Prostate gland (tissue), 2 donors: ENCODE data around the gene RPL9. TPM values are rescaled to one million over a fixed set of nuclear protein-coding genes. Genes with fewer than 3 reads are reported as not detected.
A peak's percentile ranks its signal among the peaks of the same experiment; 100 is the strongest.
"Not testable (repeated sequence)": the region's sequence is repeated elsewhere in the genome, so short reads cannot be mapped to it uniquely, and the experiment has no call there.

Experiments used
- DNase-seq: peaks from one replicate; pipeline ENCODE4 v3.0.0-alpha.2; 2019; ENCODE audit warnings: low spot score
- H3K27ac ChIP-seq, 2 donors: fragments of 200-600 bp; sonication (generic); 2 replicates each; pipeline ENCODE4 v1.5.1; 2017 to 2019
- H3K27me3 ChIP-seq: fragments of 200-600 bp; sonication (generic); replicated peaks from 2 replicates; pipeline ENCODE4 v1.5.1; 2019; ENCODE audit not compliant: insufficient read depth
- H3K36me3 ChIP-seq, 2 donors: fragments of 200-600 bp; sonication (generic); 1 replicate in 1 of 2; 2 replicates in 1 of 2; pipeline versions ENCODE4 v1.5.1 to v1.8.1; 2017 to 2019
- H3K4me1 ChIP-seq: fragments of 200-600 bp; sonication (generic); replicated peaks from 2 replicates; pipeline ENCODE4 v1.5.1; 2019
- H3K4me3 ChIP-seq, 2 donors: fragments of 200-600 bp; sonication (generic); 2 replicates each; pipeline ENCODE4 v1.5.1; 2017 to 2019
- H3K9me3 ChIP-seq: fragments of 200-600 bp; sonication (generic); 2 replicates; pipeline ENCODE4 v1.5.1; 2017
- POLR2A ChIP-seq: fragments of 450-650 bp; IDR thresholded peaks from one replicate; pipeline ENCODE4 v1.6.1; 2016; ENCODE audit warnings: antibody characterized with exemption, mild to moderate bottlenecking
- POLR2AphosphoS5 ChIP-seq: sonication (generic); formaldehyde crosslinking; IDR thresholded peaks from one replicate; pipeline ENCODE4 v1.6.1; 2017; ENCODE audit warnings: antibody characterized with exemption
- WGBS: methylation state at CpG from one replicate; pipeline ENCODE4 v1.1.5; 2018; 5-methylcytosine and 5-hydroxymethylcytosine counted together
- intact Hi-C: fragments of 100-400 bp; cut with DNase I; formaldehyde crosslinking; loops from one replicate; pipeline ENCODE4 v1.14.2; 2022
- total RNA-seq, 2 donors: library from RNA; depleted of rRNA; stranded (reverse); fragments of >200 nt; gene quantifications; one replicate each; pipeline ENCODE4 v1.1.0, GENCODE V29; 2016
- TF ChIP-seq, protein P1 (sequence below), 4 experiments: fragments of 200-600 bp in 2 of 4; fragments of 450-650 bp in 2 of 4; sonication (generic) in 2 of 4; IDR thresholded peaks; 1 replicate in 3 of 4; 2 replicates in 1 of 4; pipeline ENCODE4 v1.5.1; 2016 to 2019; ENCODE audit warnings: antibody characterized with exemption in 4 of 4, mild to moderate bottlenecking in 2 of 4, moderate library complexity in 2 of 4

Gene RPL9
- total RNA-seq, 2 donors from 2014 or later, result 1,563 to 5,624 TPM

DNA sequence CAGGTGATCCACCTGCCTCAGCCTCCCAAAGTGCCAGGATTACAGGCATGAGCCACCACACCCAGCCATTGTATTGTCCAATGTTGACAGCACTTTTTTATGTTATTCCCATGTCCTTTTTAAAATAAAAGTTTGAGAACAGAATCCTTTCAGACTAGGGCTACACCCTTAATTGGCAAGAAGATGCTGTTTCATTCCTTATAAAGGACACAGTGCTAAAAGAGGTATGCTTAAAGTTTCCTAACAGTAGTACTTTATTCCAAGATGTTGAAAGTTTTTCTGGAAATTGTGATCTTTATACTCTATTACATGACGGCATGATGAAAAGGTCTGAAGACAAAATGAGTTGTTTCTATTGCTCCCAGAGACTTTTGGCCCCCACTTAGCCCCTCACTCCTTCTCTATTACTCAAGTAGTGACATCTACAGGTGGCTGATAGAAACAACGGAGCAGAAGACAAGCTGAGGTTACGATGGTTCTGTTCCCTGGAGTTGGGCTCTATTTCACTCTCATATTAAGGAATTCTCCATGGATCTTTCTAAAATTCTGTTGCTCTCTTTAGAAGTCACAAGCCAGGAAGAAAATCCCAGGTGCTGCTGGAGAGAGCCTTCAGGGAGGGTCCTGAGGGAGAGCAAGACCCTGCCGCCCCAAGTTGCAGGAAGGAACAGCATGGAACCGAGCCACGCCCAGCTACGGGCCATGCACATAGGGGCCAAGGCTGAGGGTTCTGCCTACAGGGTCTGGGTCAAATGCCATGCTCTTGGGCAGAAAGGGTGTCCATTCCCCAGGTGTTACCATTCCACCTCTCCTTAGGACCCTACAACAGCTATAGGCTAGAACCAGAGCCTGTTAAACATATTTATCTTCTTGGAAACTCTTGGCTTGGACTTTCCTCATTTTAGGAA is 22.8 kb downstream of the RPL9 start:
- WGBS, result 62% methylated on average over 7 of the region's 7 CpGs
- no peak for TF ChIP-seq POLR2A
- TF ChIP-seq POLR2AphosphoS5, result no peak
- TF ChIP-seq, protein P1, sequence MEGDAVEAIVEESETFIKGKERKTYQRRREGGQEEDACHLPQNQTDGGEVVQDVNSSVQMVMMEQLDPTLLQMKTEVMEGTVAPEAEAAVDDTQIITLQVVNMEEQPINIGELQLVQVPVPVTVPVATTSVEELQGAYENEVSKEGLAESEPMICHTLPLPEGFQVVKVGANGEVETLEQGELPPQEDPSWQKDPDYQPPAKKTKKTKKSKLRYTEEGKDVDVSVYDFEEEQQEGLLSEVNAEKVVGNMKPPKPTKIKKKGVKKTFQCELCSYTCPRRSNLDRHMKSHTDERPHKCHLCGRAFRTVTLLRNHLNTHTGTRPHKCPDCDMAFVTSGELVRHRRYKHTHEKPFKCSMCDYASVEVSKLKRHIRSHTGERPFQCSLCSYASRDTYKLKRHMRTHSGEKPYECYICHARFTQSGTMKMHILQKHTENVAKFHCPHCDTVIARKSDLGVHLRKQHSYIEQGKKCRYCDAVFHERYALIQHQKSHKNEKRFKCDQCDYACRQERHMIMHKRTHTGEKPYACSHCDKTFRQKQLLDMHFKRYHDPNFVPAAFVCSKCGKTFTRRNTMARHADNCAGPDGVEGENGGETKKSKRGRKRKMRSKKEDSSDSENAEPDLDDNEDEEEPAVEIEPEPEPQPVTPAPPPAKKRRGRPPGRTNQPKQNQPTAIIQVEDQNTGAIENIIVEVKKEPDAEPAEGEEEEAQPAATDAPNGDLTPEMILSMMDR (IDR thresholded peaks at IDR 0.05), result no peak

DNA sequence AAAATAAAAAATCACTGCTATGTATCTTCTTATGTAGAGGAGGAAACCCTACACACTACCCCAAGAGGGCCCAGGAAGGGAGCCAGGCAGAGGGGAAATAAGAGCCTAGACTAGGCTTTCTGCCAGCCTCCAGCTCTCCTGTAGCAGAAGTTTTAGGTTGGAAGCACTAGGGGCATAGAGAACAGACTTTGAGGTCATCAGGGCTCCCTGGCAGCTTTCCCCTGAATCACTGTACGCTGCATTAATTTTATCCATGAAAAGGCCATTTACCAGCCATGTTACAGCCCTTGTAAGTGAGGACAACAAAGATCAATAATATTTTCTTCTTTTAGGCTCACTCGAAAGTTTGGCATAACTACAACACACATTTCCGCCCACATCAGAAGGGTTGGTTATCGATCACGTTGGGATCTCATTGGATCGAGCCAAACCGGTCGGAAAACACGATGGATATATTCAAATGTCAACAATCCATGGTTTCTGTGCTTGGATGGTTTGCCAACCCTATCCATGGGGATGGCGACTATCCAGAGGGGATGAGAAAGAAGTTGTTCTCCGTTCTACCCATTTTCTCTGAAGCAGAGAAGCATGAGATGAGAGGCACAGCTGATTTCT is 24.7 kb downstream of the RPL9 start:
- intact Hi-C loops, result no loop called here
- no peaks in the 10 kb centered on the region for H3K27me3 ChIP-seq
- no peak overlapping the region for H3K27ac ChIP-seq
- no peaks in the 10 kb centered on the region for H3K4me1 ChIP-seq
- no peak overlapping the region for H3K4me3 ChIP-seq
- no peaks in the 10 kb centered on the region for H3K9me3 ChIP-seq
- TF ChIP-seq, protein P1 (IDR thresholded peaks at IDR 0.05), result no peak
- TF ChIP-seq POLR2AphosphoS5 (no peak), POLR2A (no peak)
- no peaks in the 10 kb centered on the region for H3K36me3 ChIP-seq
- 92% methylated on average over 11 of the region's 11 CpGs for WGBS
- no peak for DNase-seq

More for the DNA sequence above, 22.8 kb downstream of the RPL9 start:
- H3K27ac ChIP-seq, result no peak overlapping the region
- no peak for DNase-seq
- no peak overlapping the region for H3K4me3 ChIP-seq
- H3K27me3 ChIP-seq, result no peaks in the 10 kb centered on the region
- H3K9me3 ChIP-seq, result no peaks in the 10 kb centered on the region
- no peaks in the 10 kb centered on the region for H3K4me1 ChIP-seq
- intact Hi-C loops, result no loop called here
- no peaks in the 10 kb centered on the region for H3K36me3 ChIP-seq

GRCh38 chr4:39429476-39430334 is 29.0 kb downstream of the RPL9 start:
- Histone ChIP-seq H3K9me3 (no peaks in the 10 kb centered on the region), H3K27me3 (no peaks in the 10 kb centered on the region), H3K36me3 (no peaks in the 10 kb centered on the region), H3K4me3 (no peak overlapping the region), H3K27ac (no peak overlapping the region), H3K4me1 (no peaks in the 10 kb centered on the region)
- DNase-seq, result no peak
- intact Hi-C loops, result no loop called here
- 74% methylated on average over 4 of the region's 4 CpGs for WGBS
- TF ChIP-seq POLR2A, result no peak
- no peak for TF ChIP-seq POLR2AphosphoS5

DNA sequence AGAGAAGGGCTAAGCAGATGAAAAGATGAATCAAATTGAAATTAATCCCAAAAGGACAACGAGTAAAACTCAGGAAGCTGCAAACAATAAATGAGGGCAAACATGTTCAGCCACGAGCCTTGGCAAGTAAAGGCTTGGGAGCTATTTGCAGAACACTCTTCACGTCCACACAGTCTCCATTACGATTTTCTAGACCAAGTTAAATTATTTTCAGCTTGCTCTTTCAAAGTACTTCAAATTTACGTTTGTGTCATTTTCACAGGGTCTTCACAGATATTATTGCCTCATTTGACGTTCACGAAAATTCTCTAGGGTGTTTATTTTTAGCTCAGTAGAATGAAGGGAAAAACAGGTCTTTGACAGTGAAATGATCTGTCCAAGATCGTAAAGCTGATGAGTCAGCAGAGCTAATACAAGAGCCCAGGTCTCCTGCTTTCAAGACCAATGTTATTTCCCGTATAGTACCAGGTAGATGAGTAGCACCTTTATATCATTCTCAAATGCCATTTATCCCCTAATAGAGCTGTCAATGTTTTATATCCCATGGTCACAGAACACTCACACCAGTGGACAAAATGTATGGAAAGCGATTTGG is 31.1 kb downstream of the RPL9 start:
- intact Hi-C loops, result no loop called here
- TF ChIP-seq POLR2AphosphoS5, result peak; percentile 42
- TF ChIP-seq POLR2A, result no peak
- TF ChIP-seq, protein P1 (IDR thresholded peaks at IDR 0.05), result no peak
- DNase-seq, result peak; percentile 30

DNA sequence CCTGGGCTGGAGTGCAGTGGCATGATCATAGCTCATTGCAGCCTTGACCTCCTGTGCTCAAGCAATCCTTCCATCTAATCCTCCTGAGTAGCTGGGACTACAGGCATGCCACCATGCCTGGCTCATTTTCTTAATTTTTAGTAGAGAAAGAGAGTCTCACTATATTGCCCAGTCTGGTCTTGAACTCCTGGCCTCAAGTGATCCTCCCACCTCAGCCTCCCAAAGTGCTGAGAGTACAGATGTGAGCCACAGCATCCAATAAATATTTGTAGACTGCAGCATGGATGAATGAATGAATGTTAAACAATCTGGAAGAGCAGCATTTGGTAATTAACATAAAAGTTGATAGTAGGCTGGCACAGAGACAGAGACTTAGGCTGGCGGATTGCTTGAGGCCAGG is 32.0 kb downstream of the RPL9 start:
- Histone ChIP-seq H3K4me3 (no peak overlapping the region), H3K27ac (no peak overlapping the region), H3K27me3 (no peaks in the 10 kb centered on the region), H3K36me3 (no peaks in the 10 kb centered on the region), H3K4me1 (no peaks in the 10 kb centered on the region), H3K9me3 (no peaks in the 10 kb centered on the region)
- intact Hi-C loops, result no loop called here
- TF ChIP-seq, protein P1 (IDR thresholded peaks at IDR 0.05), result no peak
- TF ChIP-seq POLR2A (no peak), POLR2AphosphoS5 (no peak)
- DNase-seq, result no peak
- WGBS, result 70% methylated on average over 1 of the region's 1 CpG

More for the DNA sequence above, 31.1 kb downstream of the RPL9 start:
- H3K4me1 ChIP-seq, result no peaks in the 10 kb centered on the region
- H3K36me3 ChIP-seq, result no peaks in the 10 kb centered on the region
- peak overlapping the region; percentile 37 to 41 for H3K27ac ChIP-seq
- no peaks in the 10 kb centered on the region for H3K9me3 ChIP-seq
- H3K27me3 ChIP-seq, result no peaks in the 10 kb centered on the region
- 32% methylated on average over 10 of the region's 10 CpGs for WGBS
- no peak overlapping the region for H3K4me3 ChIP-seq

DNA sequence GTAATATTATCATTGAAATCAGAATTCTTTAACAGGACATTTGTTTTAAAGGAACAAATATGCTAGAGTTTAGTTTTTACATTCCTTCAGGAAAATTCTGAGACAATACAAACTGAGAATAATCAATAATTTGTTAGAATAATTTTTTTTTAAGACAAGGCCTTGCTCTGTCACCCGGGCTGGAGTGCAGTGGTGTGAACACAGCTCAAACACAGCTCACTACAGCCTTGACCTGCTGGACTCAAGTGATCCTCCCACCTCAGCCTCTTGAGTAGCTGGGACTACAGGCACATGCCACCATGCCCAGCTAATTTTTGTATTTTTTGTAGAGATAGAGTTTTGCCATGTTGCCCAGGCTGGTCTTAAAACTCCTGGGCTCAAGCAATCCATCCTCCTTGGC is 33.4 kb downstream of the RPL9 start:
- H3K36me3 ChIP-seq, H3K4me1 ChIP-seq, H3K27me3 ChIP-seq, H3K4me3 ChIP-seq, H3K9me3 ChIP-seq, intact Hi-C loops, H3K27ac ChIP-seq, DNase-seq: not testable (repeated sequence)
- WGBS, result 94% methylated on average over 1 of the region's 1 CpG
